Neural cell (in vitro differentiated cells): Measurements from ENCODE around the gene ZMAT5. TPM values are rescaled to one million over a fixed set of nuclear protein-coding genes. Genes with fewer than 3 reads are reported as not detected.
A peak's percentile ranks its signal among the peaks of the same experiment; 100 is the strongest.

Experiments used
- H2AFZ ChIP-seq: fragments of 200-600, 300-800 bp; sonication (generic), shearing (Covaris generic); 2 replicates; pipeline ENCODE4 v1.6.0; 2014; ENCODE audit warnings: low read depth, mild to moderate bottlenecking, antibody characterized with exemption, low read length, moderate library complexity
- H3F3A ChIP-seq: fragments of 200-600 bp; shearing (Covaris generic); 2 replicates; pipeline ENCODE4 v1.6.1; 2016; ENCODE audit warnings: mild to moderate bottlenecking, moderate library complexity, mixed read lengths, antibody characterized with exemption, low read length; ENCODE audit not compliant: insufficient read depth, poor library complexity, severe bottlenecking
- H3K27ac ChIP-seq: fragments of 200-600, 300-800 bp; sonication (generic), shearing (Covaris generic); 2 replicates; pipeline ENCODE4 v1.5.1; 2014; ENCODE audit warnings: mild to moderate bottlenecking, low read length, moderate library complexity
- H3K27me3 ChIP-seq: fragments of 300-800, 200-600 bp; sonication (generic), shearing (Covaris generic); 2 replicates; pipeline ENCODE4 v1.6.0; 2014; ENCODE audit warnings: mild to moderate bottlenecking, low read depth, low read length, moderate library complexity; ENCODE audit not compliant: insufficient read depth
- H3K36me3 ChIP-seq: fragments of 300-800, 200-600 bp; sonication (generic), shearing (Covaris generic); 2 replicates; pipeline ENCODE4 v1.5.1; 2014; ENCODE audit warnings: mild to moderate bottlenecking, antibody characterized with exemption, low read length, moderate library complexity; ENCODE audit not compliant: insufficient read depth
- H3K4me2 ChIP-seq: fragments of 300-800, 200-600 bp; sonication (generic), shearing (Covaris generic); 2 replicates; pipeline ENCODE4 v1.6.0; 2014; ENCODE audit warnings: mild to moderate bottlenecking, low read length
- H3K4me3 ChIP-seq: fragments of 300-800, 200-600 bp; sonication (generic), shearing (Covaris generic); 2 replicates; pipeline ENCODE4 v1.5.1; 2014; ENCODE audit warnings: mild to moderate bottlenecking, low read length, moderate library complexity
- H3K79me2 ChIP-seq: fragments of 200-600 bp; shearing (Covaris generic); replicated peaks from 2 replicates; pipeline ENCODE4 v1.6.0; 2014; ENCODE audit warnings: mild to moderate bottlenecking, low read length, moderate library complexity; ENCODE audit not compliant: insufficient read depth
- H3K9ac ChIP-seq: fragments of 300-800, 200-600 bp; sonication (generic), shearing (Covaris generic); 2 replicates; pipeline ENCODE4 v1.6.1; 2016; ENCODE audit warnings: mild to moderate bottlenecking, low read length, mixed read lengths
- H3K9me2 ChIP-seq: fragments of 200-600 bp; shearing (Covaris generic); 2 replicates; pipeline ENCODE4 v1.6.1; 2016; ENCODE audit warnings: mild to moderate bottlenecking, low read length, mixed read lengths; ENCODE audit not compliant: insufficient read depth
- H3K9me3 ChIP-seq: fragments of 200-600, 300-800 bp; sonication (generic), shearing (Covaris generic); 2 replicates; pipeline ENCODE4 v1.6.1; 2016; ENCODE audit warnings: mild to moderate bottlenecking, mixed run types, low read length, moderate library complexity, mixed read lengths
- H4K20me1 ChIP-seq: fragments of 200-600 bp; shearing (Covaris generic); 2 replicates; pipeline ENCODE4 v1.6.1; 2016; ENCODE audit warnings: mild to moderate bottlenecking, mixed run types; ENCODE audit not compliant: insufficient read depth
- EP300 ChIP-seq: fragments of 450-650 bp; conservative IDR thresholded peaks from 2 replicates; pipeline ENCODE4 v1.6.1; 2014; ENCODE audit warnings: antibody characterized with exemption, mild to moderate bottlenecking, moderate library complexity; ENCODE audit not compliant: poor library complexity, severe bottlenecking
- EZH2 ChIP-seq: fragments of 200-600, 300-800 bp; shearing (Covaris generic), sonication (generic); IDR thresholded peaks from 2 replicates; pipeline ENCODE4 v1.6.1; 2014; ENCODE audit warnings: antibody characterized with exemption, low read length, borderline replicate concordance, mild to moderate bottlenecking; ENCODE audit not compliant: insufficient read depth, poor library complexity, severe bottlenecking
- MXI1 ChIP-seq: fragments of 450-650 bp; conservative IDR thresholded peaks from 2 replicates; pipeline ENCODE4 v1.6.1; 2014; ENCODE audit warnings: antibody characterized with exemption, mild to moderate bottlenecking; ENCODE audit not compliant: poor library complexity, severe bottlenecking
- POLR2AphosphoS5 ChIP-seq: IDR thresholded peaks from 2 replicates; pipeline ENCODE4 v1.6.1; 2012
- RAD21 ChIP-seq: fragments of 450-650 bp; conservative IDR thresholded peaks from 2 replicates; pipeline ENCODE4 v1.6.1; 2014; ENCODE audit warnings: antibody characterized with exemption, mild to moderate bottlenecking, moderate library complexity
- SMC3 ChIP-seq: fragments of 450-650 bp; conservative IDR thresholded peaks from 2 replicates; pipeline ENCODE4 v1.6.1; 2014; ENCODE audit warnings: antibody characterized with exemption, mild to moderate bottlenecking, moderate library complexity; ENCODE audit not compliant: poor library complexity
- TAF1 ChIP-seq: IDR thresholded peaks from 2 replicates; pipeline ENCODE4 v1.6.1; 2012; ENCODE audit warnings: low read depth
- polyA plus RNA-seq: library from polyadenylated mRNA; depleted of rRNA; stranded (reverse); fragments of >200 nt; gene quantifications from 2 replicates; pipeline ENCODE4 v1.2.3, GENCODE V29; 2014
- TF ChIP-seq, protein P1 (sequence below): fragments of 450-650 bp; IDR thresholded peaks from 2 replicates; pipeline ENCODE4 v1.5.1; 2014; ENCODE audit warnings: antibody characterized with exemption, mild to moderate bottlenecking, moderate library complexity; ENCODE audit not compliant: poor library complexity, severe bottlenecking
- TF ChIP-seq, protein P2 (sequence below): IDR thresholded peaks from 2 replicates; pipeline ENCODE4 v1.6.1; 2012; ENCODE audit warnings: borderline replicate concordance

ZMAT5 gene
- polyA plus RNA-seq, 1 donor from 2014 or later = 54.9 TPM

- Histone ChIP-seq H3K9me2 (no peaks in the 10 kb centered on the region), H4K20me1 (no peaks in the 10 kb centered on the region), H3F3A (no peaks in the 10 kb centered on the region), H3K27ac (peak overlapping the region; percentile 8), H3K4me2 (no peak overlapping the region), H3K27me3 (no peaks in the 10 kb centered on the region), H3K4me3 (no peak overlapping the region), H3K9ac (peak overlapping the region; percentile 4), H3K79me2 (no peaks in the 10 kb centered on the region), H3K9me3 (no peaks in the 10 kb centered on the region), H2AFZ (no peak overlapping the region), H3K36me3 (no peaks in the 10 kb centered on the region)
- TF ChIP-seq POLR2AphosphoS5 (no peak), RAD21 (no peak)
These were observed 77.5 kb downstream of the ZMAT5 start for GRCh38 chr22:29689206-29689879.

GRCh38 chr22:29684244-29684643 lies 82.6 kb downstream of the ZMAT5 start:
- H3K4me3 ChIP-seq = no peak overlapping the region
- H3K36me3 ChIP-seq = no peaks in the 10 kb centered on the region
- no peaks in the 10 kb centered on the region for H3F3A ChIP-seq
- no peaks in the 10 kb centered on the region for H4K20me1 ChIP-seq
- H3K4me2 ChIP-seq = no peak overlapping the region
- H3K27ac ChIP-seq = no peak overlapping the region
- TF ChIP-seq, protein P1, sequence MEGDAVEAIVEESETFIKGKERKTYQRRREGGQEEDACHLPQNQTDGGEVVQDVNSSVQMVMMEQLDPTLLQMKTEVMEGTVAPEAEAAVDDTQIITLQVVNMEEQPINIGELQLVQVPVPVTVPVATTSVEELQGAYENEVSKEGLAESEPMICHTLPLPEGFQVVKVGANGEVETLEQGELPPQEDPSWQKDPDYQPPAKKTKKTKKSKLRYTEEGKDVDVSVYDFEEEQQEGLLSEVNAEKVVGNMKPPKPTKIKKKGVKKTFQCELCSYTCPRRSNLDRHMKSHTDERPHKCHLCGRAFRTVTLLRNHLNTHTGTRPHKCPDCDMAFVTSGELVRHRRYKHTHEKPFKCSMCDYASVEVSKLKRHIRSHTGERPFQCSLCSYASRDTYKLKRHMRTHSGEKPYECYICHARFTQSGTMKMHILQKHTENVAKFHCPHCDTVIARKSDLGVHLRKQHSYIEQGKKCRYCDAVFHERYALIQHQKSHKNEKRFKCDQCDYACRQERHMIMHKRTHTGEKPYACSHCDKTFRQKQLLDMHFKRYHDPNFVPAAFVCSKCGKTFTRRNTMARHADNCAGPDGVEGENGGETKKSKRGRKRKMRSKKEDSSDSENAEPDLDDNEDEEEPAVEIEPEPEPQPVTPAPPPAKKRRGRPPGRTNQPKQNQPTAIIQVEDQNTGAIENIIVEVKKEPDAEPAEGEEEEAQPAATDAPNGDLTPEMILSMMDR = no peak
- TF ChIP-seq EP300 (no peak), SMC3 (no peak), RAD21 (no peak), EZH2 (no peak)
- H3K27me3 ChIP-seq = no peaks in the 10 kb centered on the region
- no peak overlapping the region for H2AFZ ChIP-seq
- H3K79me2 ChIP-seq = no peaks in the 10 kb centered on the region
- no peak overlapping the region for H3K9ac ChIP-seq
- no peaks in the 10 kb centered on the region for H3K9me3 ChIP-seq
- H3K9me2 ChIP-seq = no peaks in the 10 kb centered on the region

GRCh38 chr22:29683536-29683935 lies 83.3 kb downstream of the ZMAT5 start:
- Histone ChIP-seq H3K9me3 (no peaks in the 10 kb centered on the region), H3K36me3 (no peaks in the 10 kb centered on the region), H3K27me3 (no peaks in the 10 kb centered on the region), H3K27ac (no peak overlapping the region), H2AFZ (no peak overlapping the region), H3K9ac (no peak overlapping the region), H4K20me1 (no peaks in the 10 kb centered on the region), H3K4me3 (no peak overlapping the region), H3K79me2 (no peaks in the 10 kb centered on the region), H3K9me2 (no peaks in the 10 kb centered on the region), H3F3A (no peaks in the 10 kb centered on the region), H3K4me2 (no peak overlapping the region)
- TF ChIP-seq EP300 = no peak
- TF ChIP-seq, protein P2, sequence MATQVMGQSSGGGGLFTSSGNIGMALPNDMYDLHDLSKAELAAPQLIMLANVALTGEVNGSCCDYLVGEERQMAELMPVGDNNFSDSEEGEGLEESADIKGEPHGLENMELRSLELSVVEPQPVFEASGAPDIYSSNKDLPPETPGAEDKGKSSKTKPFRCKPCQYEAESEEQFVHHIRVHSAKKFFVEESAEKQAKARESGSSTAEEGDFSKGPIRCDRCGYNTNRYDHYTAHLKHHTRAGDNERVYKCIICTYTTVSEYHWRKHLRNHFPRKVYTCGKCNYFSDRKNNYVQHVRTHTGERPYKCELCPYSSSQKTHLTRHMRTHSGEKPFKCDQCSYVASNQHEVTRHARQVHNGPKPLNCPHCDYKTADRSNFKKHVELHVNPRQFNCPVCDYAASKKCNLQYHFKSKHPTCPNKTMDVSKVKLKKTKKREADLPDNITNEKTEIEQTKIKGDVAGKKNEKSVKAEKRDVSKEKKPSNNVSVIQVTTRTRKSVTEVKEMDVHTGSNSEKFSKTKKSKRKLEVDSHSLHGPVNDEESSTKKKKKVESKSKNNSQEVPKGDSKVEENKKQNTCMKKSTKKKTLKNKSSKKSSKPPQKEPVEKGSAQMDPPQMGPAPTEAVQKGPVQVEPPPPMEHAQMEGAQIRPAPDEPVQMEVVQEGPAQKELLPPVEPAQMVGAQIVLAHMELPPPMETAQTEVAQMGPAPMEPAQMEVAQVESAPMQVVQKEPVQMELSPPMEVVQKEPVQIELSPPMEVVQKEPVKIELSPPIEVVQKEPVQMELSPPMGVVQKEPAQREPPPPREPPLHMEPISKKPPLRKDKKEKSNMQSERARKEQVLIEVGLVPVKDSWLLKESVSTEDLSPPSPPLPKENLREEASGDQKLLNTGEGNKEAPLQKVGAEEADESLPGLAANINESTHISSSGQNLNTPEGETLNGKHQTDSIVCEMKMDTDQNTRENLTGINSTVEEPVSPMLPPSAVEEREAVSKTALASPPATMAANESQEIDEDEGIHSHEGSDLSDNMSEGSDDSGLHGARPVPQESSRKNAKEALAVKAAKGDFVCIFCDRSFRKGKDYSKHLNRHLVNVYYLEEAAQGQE = no peak
- TF ChIP-seq, protein P1 = no peak
- no peak for TF ChIP-seq EZH2
- TF ChIP-seq POLR2AphosphoS5 = no peak
- TF ChIP-seq TAF1 = no peak
- no peak for TF ChIP-seq SMC3
- TF ChIP-seq RAD21 = no peak
- no peak for TF ChIP-seq MXI1
